ENCODE data around the gene MEI1.

Gene MEI1

DNA sequence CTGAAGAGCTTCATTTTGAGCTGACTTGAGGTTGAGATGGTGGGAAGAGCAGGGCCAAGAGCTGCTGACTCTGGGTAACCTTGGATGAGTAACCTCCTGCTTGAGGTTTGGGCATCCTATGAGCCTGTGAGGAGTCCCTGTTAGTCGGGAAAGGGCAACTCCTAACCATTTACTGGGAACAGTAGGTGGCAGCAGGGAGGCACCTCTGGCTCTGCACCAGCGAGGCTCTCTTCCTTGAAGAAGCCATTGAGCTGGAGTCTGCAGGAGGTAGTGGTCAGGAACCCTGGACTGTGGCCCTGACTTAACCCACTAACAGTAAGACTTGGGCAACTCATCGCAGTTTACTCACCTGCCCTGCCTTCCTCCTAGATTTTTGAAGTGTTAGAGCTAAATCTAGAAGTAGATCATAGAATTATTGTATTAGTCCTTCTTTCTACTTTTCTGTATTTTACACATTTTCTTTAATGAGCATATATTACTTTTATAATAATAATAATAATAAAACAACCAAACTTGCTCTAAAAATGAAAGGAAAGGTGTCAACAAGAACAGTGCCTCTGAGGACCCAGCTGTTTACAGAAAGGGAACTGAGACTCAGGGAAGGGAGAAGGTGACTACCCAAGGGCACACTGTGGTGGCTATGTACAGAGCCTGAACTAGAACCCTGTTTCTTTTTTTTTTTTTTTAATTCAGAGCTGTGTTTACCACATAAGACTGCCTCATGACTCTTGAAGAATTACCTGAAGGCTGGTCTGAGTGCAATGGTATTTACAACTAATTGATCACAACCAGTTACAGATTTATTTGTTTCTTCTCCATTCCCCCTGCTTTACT lies 47.5 kb downstream of the MEI1 start:
- peak; percentile 10 to 29 for DNase-seq (ENCODE audit: low read depth in 2 of 2)

DNA sequence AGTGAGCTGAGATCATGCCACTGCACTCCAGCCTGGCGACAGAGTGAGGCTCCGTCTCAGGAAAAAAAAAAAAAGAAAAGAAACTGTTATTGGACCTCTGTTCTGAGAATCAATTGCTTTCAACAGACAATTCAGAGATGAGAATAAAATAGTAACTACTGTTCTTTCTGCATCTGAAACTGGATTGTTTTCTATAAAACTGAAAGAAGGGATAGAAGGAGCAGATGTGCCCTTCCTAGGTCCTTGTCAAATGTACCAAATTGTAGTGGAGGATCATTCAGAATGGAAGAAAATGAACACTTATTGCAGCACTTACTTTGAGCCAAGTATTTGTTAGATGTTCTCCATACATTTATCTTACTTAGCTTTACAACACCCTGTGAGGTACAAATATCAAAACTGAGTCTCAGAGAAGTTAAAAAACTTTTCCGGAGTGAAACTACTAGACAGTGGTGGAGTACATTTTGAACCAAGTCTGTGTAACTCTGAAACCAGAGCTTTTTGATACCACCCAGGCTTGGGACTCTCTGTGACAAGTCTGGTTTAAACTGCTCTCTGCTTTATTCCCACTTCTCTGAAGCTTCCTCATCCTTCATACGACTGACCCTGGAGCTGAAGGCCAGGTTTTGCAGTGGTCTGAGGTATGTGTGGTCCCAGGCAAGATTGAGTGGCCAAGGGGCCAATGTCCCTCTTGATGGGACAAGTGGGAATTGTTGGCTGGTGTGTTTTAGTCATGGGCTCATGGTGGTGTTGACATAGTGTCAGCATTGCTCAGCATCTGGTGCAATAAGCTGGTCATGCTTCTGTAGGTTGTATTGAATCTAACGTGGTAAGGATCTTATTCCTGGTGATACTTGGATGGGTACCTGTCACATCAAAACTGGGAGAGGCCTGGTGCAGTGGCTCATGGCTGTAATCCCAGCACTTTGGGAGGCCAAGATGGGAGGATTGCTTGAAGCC lies 53.0 kb downstream of the MEI1 start:
- no peak for DNase-seq (ENCODE audit: low read depth in 2 of 2)

DNA sequence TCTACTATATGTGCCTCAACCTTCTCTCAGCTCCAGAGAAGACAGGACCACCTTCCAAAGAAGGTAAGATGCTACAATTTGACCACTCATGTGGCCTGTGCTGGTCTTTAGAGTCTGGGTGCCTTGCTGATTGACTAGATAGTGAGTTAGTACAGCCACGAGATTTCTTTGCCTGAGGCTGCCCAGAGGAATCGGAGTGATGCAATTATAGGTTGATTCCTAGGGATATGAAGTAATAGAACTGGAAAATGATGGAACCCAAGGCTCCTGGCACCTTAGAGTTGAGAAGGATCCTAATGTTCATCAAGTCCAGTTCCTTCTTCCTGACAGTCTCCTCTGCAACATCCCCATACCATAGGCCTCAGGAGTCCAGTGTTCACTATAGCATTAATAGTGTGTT lies 54.7 kb downstream of the MEI1 start:
- no peak for DNase-seq (ENCODE audit: low read depth in 2 of 2)

DNA sequence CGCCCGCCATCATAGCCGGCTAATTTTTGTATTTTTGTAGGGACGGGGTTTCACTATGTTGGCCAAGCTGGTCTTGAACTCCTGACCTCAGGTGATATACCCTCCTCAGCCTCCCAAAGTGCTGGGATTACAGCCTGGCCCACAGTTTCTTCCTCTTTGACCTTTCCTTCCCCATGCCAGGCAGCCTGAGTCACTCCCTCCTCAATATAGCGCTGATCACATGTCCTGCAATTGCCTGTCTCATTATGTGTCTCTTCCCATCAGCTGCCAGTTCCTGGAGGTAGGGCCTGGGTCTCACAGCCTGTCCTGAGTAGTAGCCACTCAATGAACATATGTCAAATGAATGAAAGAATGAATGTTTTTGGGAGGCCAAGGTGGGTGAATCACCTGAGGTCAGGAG lies 58.2 kb downstream of the MEI1 start:
- DNase-seq (ENCODE audit: low read depth in 2 of 2): no peak

DNA sequence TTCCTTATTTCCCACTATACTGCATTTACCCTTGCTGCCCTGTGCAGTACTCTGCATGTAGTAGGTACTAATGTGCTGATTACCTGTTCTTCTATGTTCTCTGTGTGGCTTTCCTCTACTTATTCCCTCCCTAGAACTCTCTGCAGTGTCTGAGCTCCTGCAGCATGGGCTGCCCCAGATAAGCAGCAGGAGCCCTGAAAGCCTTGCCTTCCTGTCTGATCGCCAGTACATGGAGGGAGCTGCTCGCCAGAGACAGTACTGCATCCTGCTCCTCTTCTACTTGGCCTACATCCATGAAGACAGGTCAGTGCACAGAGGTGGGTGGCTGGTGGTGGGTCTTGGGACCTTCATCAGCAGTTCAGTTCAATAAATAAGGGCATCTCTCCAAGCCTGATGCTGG lies 58.9 kb downstream of the MEI1 start:
- DNase-seq (ENCODE audit: low read depth in 2 of 2): no peak

DNA sequence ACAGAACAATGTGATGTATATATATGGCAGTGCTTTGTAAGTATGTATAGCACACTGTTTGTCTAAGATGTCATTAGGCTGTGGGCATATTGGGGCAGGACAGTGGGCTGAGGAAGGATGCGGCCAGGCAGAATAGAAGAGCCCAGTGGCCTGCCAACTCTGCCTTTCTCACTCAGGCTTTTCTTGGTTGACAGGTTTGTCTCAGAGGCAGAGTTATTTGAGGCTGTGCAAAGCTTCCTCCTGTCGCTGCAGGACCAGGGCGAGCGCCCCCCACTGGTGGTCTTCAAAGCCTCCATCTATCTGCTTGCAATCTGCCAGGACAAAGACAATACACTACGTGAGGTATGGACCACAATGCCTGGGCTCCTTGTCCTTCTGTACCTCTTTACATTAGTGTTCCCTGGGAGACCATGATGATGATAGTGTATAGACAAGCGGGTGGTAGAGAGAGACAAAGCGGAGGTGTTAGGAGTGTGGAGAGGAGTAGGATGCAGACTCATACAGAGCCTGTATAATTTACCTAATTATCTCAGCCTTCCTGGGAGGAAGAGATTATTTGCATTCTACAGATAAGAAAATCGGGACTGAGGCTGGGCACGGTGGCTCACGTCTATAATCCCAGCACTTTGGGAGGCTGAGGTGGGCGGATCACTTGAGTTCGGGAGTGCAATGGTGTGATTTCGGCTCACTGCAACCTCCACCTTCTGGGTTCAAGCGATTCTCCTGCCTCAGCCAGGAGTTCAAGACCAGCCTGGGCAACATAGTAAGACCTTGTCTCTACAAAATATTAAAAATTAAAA lies 63.9 kb downstream of the MEI1 start:
- DNase-seq (ENCODE audit: low read depth in 2 of 2): no peak

DNA sequence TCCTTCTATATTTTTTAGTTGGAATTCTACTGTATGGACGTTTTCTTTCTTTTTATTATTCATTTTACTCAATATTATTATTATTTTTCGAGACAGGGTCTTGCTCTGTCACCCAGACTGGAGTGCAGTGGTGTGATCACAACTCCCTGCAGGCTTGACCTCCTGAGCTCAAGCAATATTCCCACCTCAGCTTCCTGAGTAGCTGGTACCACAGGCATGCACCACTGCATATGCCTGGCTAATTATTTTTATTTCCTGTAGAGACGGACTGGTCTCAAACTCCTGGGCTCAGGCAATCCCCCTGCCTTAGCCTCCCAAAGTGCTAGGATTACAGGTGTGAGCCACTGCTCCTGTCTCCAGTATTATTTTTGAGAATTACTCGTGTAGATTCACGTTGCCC lies 67.2 kb downstream of the MEI1 start:
- no peak for DNase-seq (ENCODE audit: low read depth in 2 of 2)

DNA sequence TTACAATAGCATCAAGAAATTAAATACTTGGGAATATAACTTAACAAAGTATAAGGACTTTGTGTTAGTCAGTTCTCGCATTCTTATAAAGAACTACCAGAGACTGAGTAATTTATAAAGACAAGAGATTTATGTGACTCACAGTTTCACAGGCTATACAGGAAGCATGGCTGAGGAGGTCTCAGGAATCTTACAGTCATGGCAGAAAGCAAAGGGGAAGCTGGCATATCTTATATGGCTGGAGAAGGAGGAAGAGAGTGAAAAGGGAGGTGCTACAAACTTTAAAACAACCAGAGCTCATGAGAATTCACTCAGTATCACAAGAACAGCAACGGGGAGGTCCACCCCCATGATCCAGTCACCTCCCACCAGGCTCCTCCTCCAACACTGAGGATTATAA lies 69.1 kb downstream of the MEI1 start:
- DNase-seq (ENCODE audit: low read depth in 2 of 2): no peak

DNA sequence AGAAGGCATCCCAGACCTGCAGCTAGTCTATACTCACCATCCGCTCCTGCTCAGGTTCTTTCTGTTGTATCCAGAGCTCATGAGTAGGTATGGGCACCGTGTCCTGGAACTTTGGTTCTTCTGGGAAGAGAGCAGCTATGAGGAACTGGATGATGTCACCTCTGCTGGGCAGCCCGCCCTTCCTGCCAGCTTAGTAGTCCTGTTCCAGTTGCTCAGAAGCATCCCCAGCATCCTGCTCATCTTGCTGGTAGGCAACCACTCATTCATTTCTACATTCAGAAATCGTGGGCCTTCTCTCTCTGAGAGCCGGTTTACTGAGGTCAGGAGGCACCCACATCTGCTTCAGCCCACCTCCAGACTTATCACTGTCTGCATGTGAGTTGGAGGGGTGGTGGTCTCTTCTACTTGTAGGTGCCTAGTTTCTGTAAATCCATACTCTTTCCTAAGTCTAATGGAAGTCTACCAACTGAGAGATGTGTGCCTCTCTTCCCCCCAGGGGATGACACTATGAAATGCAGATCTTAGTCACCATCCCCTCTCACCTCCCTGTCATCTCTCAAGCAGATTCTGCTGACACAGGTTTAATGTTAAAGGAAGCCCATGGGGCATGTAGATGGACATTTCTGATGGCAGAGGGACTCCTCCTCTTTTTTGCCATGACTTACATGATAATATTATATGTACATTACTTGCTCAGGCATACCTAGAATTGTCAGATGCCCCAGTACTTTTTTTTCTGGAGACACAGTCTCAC lies 71.6 kb downstream of the MEI1 start:
- no peak for DNase-seq (ENCODE audit: low read depth in 2 of 2)

DNA sequence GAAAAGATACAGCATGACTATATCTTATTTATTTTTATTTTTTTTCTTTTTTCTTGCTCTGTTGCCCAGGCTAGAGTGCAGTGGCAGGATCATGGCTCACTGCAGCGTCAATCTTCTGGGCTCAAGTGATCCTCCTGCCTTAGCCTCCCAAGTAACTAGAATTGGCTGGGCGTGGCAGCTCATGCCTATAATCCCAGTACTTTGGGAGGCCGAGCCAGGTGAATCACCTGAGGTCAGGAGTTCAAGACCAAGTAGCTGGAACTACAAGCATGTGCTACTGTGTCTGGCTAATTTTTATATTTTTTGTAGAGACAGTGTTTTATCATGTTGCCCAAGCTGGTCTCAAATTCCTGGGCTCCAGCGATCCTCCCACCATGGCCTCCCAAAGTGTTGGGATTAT lies 72.9 kb downstream of the MEI1 start:
- no peak for DNase-seq (ENCODE audit: low read depth in 2 of 2)

DNA sequence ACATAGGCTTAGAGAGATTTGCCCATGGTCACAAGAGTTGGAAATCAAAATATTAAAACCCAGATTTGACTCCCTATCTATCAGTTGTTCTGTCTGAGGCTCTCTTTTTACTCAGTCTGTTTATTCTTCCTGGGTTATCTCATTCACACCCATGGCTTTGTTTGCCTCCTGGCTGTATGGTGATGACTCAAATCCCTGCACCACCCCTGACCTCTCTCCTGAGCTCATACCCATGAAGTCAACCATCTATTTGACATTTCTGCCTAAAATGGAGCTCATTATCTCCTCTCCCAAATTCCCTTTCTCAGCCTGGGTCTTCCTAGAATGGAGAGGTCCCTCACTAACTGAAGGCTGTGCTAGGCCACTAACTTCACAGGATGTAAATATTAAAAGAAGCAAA lies 73.3 kb downstream of the MEI1 start:
- no peak for DNase-seq (ENCODE audit: low read depth in 2 of 2)

DNA sequence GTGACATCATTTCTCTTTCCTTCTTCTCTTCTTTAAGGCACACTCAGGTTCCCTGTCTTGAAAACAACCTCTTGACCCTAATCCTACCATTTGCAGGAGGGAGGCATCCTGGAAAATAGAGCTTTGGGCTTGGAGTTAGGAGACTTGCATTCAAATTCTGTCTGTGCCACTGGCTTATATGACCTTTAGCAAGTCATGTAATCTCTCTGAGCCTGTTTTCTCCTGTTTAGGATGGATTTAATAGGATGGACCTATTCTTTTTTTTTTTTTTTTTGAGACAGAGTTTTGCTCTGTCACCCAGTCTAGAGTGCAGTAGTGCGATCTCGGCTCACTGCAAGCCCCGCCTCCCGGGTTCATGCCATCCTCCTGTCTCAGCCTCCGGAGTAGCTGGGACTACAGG lies 76.0 kb downstream of the MEI1 start:
- no peak for DNase-seq (ENCODE audit: low read depth in 2 of 2)

DNA sequence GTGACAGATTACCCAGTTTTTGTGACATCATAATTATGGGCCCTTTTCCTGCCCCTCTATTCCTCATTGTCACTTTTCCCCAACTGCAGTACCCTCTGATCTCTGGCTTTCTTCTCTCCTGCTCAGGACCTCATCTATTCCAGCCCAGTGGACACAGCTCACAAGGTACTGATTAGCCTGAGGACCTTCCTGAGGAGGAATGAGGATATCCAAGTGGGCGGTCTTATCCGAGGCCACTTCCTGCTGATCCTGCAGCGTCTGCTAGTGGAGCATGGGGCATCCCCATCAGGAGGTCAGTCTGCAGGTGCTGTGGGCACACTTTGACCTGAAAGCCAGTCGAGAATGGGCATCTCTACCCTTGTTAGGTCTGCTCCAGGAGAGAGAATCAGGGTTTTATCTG lies 76.7 kb downstream of the MEI1 start:
- DNase-seq (ENCODE audit: low read depth in 2 of 2): no peak

DNA sequence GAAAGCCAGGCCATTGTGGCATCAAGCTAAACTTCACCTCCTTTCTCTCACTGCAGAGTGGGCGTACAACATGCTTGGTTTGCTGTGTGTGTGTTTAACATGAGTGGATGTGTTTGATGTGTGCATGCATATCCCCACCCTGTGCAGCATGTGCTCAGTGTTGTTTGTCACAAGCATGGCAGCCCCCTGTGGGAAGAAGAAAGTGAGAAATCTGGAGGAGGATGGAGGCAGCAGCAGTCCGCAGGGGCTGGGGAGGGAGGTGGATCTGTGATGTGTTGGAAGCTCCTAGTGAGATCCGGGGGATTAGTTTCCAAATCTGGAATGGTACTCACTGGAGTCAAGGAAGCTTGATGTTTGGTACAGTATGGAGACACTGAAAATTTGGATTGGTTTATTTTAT lies 77.1 kb downstream of the MEI1 start:
- DNase-seq (ENCODE audit: low read depth in 2 of 2): no peak

DNA sequence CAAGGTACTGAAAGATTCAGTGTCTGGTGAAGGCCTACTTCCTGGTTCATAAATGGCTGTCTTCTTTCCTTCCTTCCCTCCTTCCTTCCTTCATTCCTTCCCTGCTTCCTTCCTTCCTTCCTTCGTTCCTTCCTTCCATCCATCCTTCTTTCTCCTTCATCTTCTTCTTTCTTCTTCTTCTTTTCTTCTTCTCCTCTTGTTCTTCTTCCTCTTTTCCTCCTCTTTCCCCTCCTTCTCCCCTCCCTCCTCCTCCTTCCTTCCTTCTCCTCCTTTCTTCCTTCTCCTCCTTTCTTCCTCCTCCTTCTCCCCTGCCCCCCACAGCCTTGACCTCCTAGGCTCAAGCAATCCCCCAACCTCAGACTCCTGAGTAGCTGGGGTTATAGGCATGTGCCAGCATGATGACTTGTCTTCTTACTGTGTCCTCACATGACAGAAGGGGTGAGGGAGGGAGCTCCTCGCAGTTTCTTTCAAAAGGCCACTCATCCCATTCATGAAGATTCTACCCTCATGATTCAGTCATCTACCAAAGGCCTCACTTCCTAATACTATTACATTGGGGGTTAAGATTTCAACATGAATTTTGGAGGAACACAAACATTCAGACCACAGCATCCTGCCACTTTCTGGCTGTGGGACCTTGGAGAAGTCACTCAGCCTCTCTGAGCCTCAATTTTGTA lies 78.6 kb downstream of the MEI1 start:
- DNase-seq (ENCODE audit: low read depth in 2 of 2): no peak

DNA sequence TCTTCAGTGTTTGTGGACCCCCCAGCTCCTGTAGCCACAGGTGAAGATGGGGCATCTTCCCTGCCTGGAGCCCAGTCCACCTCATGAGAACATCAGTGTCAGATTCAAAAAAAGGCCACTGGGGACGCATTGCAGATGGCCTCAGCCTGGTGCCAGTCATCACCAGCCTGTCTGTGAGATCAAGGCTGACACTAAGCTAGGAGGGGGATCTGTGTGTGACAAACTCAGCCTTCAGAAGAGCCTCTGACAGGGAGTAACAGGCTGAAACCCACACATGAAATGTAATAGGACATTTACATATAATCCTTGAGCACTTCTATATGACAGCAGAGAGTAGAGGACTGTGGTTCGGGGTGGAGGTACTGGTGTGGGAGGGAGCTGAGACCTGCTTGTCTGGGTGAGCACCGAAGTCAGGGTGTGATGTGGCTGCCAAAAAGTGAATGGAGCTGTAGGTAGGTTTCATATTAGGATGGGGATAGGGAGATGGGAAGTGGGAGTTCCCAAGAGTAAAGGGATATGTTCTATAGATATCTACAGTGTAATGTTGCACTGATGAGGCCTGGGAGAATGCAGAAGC lies 80.7 kb downstream of the MEI1 start:
- no peak for DNase-seq (ENCODE audit: low read depth in 2 of 2)

DNA sequence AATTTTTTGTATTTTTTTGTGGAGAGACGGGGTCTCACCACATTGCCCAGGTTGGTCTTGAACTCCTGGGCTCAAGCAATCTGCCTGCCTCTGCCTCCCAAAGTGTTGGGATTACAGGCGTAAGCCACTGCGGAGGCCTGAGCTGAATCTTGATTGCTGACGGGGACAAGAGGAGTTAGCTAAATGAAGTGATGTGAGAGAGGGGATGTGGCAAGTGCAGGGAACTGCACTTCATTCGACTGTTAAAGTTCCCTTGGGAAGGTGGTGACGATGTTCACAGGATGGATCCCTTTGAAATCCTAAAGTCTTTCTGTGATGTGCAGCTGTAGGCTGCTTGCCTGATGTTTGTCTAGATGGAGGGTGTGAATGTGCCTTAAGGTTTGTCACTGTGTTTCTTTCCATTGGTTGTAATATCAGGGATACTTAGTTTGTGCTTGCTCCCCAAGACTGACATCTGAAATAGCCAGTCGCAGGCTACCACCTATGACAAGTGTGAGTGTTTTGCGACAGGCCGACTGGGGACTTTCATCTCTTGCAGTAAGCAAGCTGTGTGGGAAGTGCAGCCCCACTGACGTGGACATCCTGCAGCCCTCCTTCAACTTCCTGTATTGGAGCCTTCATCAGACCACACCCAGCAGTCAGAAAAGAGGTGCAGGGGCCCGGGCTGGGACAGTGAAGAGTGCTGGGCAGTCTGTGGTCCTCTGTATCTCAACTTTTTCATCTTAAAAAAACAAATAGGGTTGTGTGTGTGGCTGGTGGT lies 81.6 kb downstream of the MEI1 start:
- peak; percentile 48 to 77 for DNase-seq (ENCODE audit: low read depth in 2 of 2)

DNA sequence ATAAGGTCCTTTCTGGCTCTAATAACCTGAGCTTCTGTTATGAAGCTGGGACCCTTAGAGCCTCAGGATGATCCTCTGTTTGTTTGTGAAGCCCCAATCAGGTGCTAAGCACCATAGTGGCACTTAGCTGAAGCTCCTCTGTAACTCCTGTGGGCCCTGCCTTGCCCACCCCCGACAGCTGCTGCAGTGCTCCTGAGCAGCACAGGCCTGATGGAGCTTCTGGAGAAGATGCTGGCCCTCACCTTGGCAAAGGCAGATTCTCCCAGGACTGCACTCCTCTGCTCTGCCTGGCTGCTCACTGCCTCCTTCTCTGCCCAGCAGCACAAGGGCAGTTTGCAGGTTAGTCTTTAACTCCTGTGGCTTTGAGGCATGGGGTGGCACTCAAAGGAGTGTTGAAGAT lies 82.2 kb downstream of the MEI1 start:
- no peak for DNase-seq (ENCODE audit: low read depth in 2 of 2)

DNA sequence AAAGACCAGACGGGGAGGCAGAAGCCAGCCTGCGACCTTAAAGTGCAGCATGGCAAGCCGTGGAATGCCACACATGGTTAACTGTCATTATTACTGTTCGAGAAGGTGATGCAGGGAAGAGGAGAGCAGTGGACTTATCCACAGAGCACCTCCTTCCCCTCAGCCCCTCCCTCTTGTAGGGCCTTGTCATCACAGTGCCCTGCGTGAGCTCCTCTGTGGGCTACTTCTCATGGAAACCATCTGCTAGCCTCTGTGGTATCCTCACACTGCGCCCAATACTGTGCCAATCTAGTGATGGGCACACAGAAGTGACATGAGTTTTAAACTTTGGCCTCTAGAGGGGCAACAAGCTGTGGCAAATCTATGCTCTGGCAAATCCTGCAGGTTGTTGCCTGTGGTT lies 83.0 kb downstream of the MEI1 start:
- no peak for DNase-seq (ENCODE audit: low read depth in 2 of 2)

DNA sequence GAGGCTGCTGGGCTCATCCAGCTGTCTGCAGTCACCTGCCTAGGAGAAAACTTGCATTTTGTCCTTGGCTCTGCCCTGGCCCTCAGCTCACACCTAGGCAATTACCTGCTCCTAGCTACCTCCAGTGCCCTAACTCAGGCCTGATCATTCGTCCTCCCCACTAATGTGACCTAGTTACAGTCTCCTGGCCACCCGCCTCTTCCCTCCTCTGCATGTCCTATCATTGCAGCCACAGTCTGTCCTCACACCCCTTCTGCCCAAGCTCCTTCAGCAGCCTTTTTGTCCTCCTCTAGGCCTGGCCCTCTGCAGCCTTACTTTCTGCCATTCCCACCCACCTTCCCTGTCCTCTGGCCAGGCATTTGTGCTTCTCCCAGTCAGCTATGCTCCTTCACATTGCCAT lies 83.4 kb downstream of the MEI1 start:
- DNase-seq (ENCODE audit: low read depth in 2 of 2): no peak

All from stimulated activated CD4-positive, alpha-beta T cell treated with anti-CD3 and anti-CD28 coated beads, Interleukin-1b, Interleukin-23, amount 100 ng/mL, for 1 hour (primary cell).